Suprapubic skin (tissue), 4 donors: ENCODE data around the gene EGFL7.

ENCODE experiments used
- EP300 ChIP-seq: sonication (generic); formaldehyde crosslinking; IDR thresholded peaks from one replicate; pipeline ENCODE4 v1.6.1; 2017; ENCODE audit warnings: antibody characterized with exemption
- POLR2AphosphoS5 ChIP-seq, 3 donors: sonication (generic); formaldehyde crosslinking; IDR thresholded peaks; one replicate each; pipeline ENCODE4 v1.6.1; 2017; ENCODE audit warnings: antibody characterized with exemption in 3 of 3
- TF ChIP-seq, protein P1 (sequence below), 2 donors: fragments of 200-600 bp in 1 of 2; fragments of 450-650 bp in 1 of 2; sonication (generic) in 1 of 2; IDR thresholded peaks; one replicate each; pipeline ENCODE4 v1.5.1; 2016 to 2019; ENCODE audit warnings: antibody characterized with exemption in 2 of 2, mild to moderate bottlenecking in 1 of 2, moderate library complexity in 1 of 2

GRCh38 chr9:136691316-136692184 lies 28.8 kb downstream of the EGFL7 start:
- TF ChIP-seq, protein P1, sequence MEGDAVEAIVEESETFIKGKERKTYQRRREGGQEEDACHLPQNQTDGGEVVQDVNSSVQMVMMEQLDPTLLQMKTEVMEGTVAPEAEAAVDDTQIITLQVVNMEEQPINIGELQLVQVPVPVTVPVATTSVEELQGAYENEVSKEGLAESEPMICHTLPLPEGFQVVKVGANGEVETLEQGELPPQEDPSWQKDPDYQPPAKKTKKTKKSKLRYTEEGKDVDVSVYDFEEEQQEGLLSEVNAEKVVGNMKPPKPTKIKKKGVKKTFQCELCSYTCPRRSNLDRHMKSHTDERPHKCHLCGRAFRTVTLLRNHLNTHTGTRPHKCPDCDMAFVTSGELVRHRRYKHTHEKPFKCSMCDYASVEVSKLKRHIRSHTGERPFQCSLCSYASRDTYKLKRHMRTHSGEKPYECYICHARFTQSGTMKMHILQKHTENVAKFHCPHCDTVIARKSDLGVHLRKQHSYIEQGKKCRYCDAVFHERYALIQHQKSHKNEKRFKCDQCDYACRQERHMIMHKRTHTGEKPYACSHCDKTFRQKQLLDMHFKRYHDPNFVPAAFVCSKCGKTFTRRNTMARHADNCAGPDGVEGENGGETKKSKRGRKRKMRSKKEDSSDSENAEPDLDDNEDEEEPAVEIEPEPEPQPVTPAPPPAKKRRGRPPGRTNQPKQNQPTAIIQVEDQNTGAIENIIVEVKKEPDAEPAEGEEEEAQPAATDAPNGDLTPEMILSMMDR (IDR thresholded peaks at IDR 0.05) = no peak
- TF ChIP-seq EP300 (no peak), POLR2AphosphoS5 (IDR thresholded peaks at IDR 0.05) (no peak)
